ENCODE measurements around the gene CD274.
"Not testable (repeated sequence)": the region's sequence is repeated elsewhere in the genome, so short reads cannot be mapped to it uniquely, and the experiment has no call there.

The CD274 gene

DNA sequence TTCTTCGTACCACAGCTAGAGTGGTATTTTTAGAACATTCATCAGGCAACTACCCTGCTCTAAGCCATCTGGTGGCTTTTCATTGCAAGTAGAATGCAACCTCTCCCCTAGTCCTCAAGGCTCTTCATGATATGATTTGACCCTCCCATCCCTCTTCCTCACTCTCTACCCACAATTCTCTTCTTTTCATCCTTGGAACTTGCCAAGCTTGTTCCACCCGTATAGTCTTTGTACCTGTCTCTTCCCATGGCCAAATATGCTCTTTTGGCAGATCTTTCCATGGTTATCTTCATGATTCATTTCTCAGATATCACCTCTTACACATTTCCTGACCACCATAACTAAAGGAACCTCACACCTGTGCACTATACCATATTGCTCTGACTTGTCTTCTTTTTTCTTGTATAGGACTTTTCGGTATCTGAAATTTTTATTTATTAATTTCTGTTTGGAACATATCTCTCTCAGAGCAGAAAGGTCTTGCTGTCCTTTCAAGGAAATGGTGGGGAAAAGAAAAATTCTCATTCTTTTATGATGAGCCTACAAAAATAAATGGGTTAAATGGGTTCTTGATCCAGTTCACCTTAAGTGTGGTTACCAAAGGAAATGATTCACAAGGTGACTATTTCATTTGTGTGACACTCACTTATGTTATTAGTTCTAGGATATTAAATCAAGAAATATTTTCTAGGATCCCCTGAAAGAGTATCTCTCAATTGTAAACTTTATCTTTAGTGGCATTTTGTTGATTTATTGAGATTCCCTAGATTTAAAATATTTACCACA, 3.7 kb upstream of the CD274 start:
- Mint-ChIP-seq H3K4me1 (ENCODE audit: low read depth) (peaks cover 63% of the 10 kb centered on the region), H3K4me3 (peak overlapping the region; percentile 28), H3K27ac (peak overlapping the region; percentile 88), H3K27me3 (no peaks in the 10 kb centered on the region), H3K9me3 (no peaks in the 10 kb centered on the region), H3K36me3 (ENCODE audit: low read depth) (peaks cover 17% of the 10 kb centered on the region)
- DNase-seq, result no peak

DNA sequence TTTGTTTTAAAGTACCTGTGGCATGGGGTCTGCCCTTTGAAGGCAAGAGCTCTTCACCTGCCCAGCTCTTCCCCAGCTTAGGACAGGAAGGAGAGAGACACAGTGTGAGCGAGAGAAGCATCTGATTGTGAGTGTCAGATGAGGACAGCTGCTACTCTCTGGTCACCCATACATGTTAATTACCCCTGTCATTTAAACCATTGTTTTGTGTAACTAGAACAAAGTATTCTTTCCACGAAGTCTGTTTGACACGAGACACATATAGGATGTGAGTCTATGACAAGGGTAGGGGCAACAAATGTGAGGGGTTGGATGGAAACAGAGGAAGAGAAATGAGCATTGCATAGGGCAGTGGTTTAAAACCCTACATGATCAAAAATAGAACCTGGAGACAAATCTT, 3.0 kb upstream of the CD274 start:
- Mint-ChIP-seq H3K27me3 (no peaks in the 10 kb centered on the region), H3K4me3 (peak overlapping the region; percentile 28), H3K9me3 (no peaks in the 10 kb centered on the region), H3K4me1 (ENCODE audit: low read depth) (peaks cover 65% of the 10 kb centered on the region), H3K36me3 (ENCODE audit: low read depth) (peaks cover 24% of the 10 kb centered on the region), H3K27ac (peak overlapping the region; percentile 88)
- no peak for DNase-seq

DNA sequence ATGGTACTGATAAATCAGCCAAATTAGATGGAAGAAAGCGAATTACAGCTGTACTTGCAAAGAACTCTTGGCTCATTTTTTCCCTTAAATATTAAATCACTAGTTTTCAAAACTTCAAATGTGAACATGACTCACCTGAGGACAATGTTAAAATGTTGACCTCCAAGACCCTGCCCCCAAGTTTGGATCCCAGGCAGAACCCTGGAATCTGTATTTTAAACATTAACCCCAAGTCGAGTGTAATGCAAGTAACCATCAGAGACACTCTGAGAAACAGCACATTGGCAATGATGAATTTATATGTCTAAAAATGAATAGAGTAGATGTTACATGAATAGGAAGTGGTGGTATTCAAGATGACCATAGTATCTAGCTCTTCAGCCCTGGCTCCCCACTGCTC, 2.3 kb upstream of the CD274 start:
- Mint-ChIP-seq H3K27ac (peak overlapping the region; percentile 88), H3K4me3 (peak overlapping the region; percentile 5)

DNA sequence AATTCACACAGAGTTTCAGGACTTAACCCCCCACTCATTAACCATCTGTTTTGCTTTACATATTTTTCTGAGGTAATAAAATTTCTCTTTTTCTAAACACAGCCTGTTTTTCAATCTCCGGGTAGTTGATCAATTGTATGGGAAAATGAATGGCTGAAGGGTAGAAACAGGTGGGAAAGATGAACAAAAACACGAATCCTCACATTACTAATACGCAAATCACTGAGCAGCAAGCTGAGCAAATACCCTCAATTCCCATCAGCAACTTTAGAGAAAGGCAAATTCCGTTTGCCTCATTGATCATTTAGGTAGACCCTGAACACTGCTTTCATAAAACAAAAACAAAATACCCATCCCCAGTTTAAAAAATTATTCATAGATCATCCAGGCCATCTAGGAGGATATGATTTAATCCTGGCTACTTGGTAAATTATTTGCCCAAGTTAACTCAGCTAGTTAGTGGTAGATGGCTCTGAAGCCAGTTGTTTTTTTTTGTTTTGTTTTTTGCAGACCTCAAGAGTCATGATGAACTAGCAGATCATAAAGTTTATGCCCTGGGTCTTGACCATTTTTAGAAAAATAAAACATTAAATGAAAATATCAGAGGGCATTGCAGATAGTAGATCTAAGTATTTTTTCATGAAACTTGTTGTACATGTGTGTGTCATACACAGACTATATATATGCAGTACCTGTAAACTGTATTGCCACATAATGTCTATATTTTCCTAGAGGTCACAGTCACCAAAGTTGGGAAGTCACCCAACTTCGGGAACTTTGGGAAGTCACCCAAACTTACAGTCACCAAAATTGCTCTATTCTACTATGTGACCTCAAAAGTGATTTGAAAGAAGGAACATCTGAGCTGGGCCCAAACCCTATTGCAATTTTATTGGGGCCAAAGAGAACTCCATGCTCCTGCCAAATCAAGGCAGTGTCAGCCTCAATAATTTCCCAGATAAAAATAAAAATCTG, 1.6 kb upstream of the CD274 start:
- H3K36me3 Mint-ChIP-seq (ENCODE audit: low read depth), result peaks cover 36% of the 10 kb centered on the region
- peak overlapping the region; percentile 88 for H3K27ac Mint-ChIP-seq
- no peak for DNase-seq
- no peaks in the 10 kb centered on the region for H3K27me3 Mint-ChIP-seq
- H3K9me3 Mint-ChIP-seq, result no peaks in the 10 kb centered on the region
- H3K4me3 Mint-ChIP-seq, result peak overlapping the region; percentile 96
- H3K4me1 Mint-ChIP-seq (ENCODE audit: low read depth), result peaks cover 71% of the 10 kb centered on the region

More for the DNA sequence above, 2.3 kb upstream of the CD274 start:
- Mint-ChIP-seq H3K27me3 (no peaks in the 10 kb centered on the region), H3K4me1 (ENCODE audit: low read depth) (peaks cover 64% of the 10 kb centered on the region), H3K9me3 (no peaks in the 10 kb centered on the region), H3K36me3 (ENCODE audit: low read depth) (peaks cover 28% of the 10 kb centered on the region)
- no peak for DNase-seq

DNA sequence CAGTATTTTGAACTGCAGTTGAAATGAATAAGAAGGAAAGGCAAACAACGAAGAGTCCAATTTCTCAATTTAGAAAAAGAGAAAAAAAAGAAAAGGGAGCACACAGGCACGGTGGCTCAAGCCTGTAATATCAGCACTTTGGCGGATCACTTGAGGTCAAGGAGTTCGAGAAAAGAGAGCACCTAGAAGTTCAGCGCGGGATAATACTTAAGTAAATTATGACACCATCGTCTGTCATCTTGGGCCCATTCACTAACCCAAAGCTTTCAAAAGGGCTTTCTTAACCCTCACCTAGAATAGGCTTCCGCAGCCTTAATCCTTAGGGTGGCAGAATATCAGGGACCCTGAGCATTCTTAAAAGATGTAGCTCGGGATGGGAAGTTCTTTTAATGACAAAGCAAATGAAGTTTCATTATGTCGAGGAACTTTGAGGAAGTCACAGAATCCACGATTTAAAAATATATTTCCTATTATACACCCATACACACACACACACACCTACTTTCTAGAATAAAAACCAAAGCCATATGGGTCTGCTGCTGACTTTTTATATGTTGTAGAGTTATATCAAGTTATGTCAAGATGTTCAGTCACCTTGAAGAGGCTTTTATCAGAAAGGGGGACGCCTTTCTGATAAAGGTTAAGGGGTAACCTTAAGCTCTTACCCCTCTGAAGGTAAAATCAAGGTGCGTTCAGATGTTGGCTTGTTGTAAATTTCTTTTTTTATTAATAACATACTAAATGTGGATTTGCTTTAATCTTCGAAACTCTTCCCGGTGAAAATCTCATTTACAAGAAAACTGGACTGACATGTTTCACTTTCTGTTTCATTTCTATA, 602 bp upstream of the CD274 start:
- H3K9me3 Mint-ChIP-seq, result no peaks in the 10 kb centered on the region
- H3K36me3 Mint-ChIP-seq (ENCODE audit: low read depth), result peaks cover 42% of the 10 kb centered on the region
- H3K4me1 Mint-ChIP-seq (ENCODE audit: low read depth), result peaks cover 78% of the 10 kb centered on the region
- H3K27me3 Mint-ChIP-seq, result no peaks in the 10 kb centered on the region
- no peak for DNase-seq
- peak overlapping the region; percentile 88 for H3K27ac Mint-ChIP-seq
- peak overlapping the region; percentile 96 for H3K4me3 Mint-ChIP-seq

DNA sequence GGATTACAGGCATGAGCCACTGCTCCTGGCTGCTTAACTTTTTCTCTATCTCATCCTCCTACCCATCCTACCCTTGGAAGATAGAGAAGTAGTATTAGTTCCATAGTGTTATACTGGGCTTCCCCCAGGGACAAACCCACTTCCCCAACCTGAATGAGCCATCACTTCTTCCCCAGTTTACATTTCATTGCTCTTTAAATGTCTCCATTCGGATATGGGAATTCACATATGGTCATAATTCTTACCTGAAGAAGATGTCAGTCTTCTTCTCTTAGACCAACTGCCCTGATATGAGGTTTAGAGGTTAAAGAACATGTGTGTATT, 1.9 kb downstream of the CD274 start:
- Mint-ChIP-seq H3K36me3 (ENCODE audit: low read depth) (peaks cover 64% of the 10 kb centered on the region), H3K4me3 (peak overlapping the region; percentile 96), H3K27me3 (no peaks in the 10 kb centered on the region), H3K9me3 (peaks cover 5% of the 10 kb centered on the region), H3K27ac (peak overlapping the region; percentile 88), H3K4me1 (ENCODE audit: low read depth) (peaks cover 80% of the 10 kb centered on the region)
- no peak for DNase-seq

DNA sequence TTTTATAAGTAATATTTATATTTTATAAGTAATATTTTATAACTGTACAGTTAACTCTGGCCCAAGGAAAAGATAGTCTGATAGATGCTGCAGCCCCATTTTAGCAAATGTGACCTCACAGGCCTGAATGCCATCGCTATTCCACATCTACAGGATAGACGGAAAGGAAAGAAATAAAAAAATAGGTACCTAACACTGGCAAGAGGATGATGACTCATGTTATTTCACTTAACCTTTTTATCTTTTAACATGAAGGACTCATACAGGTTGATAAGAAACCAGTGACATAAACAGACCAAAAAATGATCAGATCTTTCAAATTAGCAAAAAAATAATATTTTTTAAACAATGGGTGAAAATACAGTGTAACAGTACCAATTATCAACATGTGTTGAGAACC, 2.7 kb downstream of the CD274 start:
- H3K36me3 Mint-ChIP-seq (ENCODE audit: low read depth), result peaks cover 72% of the 10 kb centered on the region
- peaks cover 80% of the 10 kb centered on the region for H3K4me1 Mint-ChIP-seq (ENCODE audit: low read depth)
- peak overlapping the region; percentile 90 for H3K27ac Mint-ChIP-seq
- H3K4me3 Mint-ChIP-seq, result peak overlapping the region; percentile 96
- no peaks in the 10 kb centered on the region for H3K27me3 Mint-ChIP-seq
- DNase-seq, result no peak
- H3K9me3 Mint-ChIP-seq, result peaks cover 5% of the 10 kb centered on the region

DNA sequence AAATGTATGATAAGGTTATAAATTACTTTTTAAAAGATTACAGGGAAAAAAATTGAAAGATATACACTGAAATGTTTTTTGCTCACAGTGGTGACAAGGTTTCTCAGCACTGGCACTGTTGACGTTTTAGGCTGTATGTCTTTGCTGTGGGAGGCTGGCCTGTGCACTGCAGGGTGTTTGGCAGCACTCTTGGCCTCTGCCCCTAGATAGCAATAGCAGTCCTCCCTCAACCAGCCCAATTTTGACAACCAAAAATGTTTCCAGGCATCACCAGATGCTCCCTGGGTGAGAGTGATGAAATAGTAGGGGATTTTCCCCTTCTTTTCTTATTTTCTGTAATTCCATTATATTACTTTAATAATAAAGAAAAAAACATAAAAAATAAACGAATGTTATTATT, 3.3 kb downstream of the CD274 start:
- peaks cover 78% of the 10 kb centered on the region for H3K36me3 Mint-ChIP-seq (ENCODE audit: low read depth)
- H3K4me1 Mint-ChIP-seq (ENCODE audit: low read depth), result peaks cover 80% of the 10 kb centered on the region
- H3K27ac Mint-ChIP-seq, result peak overlapping the region; percentile 90
- H3K4me3 Mint-ChIP-seq, result peak overlapping the region; percentile 96
- peaks cover 6% of the 10 kb centered on the region for H3K9me3 Mint-ChIP-seq
- no peaks in the 10 kb centered on the region for H3K27me3 Mint-ChIP-seq
- no peak for DNase-seq

DNA sequence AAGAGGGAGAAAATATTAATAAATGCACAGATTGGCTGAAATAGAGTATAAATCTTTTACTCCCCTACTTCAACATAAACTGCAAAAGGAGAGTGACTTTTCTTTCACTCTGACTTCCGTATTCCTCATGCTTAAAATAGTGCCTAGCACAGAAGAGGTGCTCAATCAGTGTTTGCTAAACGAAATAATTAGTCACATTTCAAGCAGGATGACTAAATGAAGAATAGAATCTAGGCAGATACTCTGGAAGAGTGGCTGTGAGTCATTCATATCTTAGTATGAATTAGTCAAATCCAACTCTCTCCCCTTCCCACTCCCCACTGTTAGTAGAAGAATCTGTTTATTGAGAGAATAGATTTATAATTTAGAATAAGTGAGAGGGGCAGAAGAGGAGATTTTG, 4.8 kb downstream of the CD274 start:
- Mint-ChIP-seq H3K27ac (peak overlapping the region; percentile 97), H3K4me3 (peak overlapping the region; percentile 76), H3K4me1 (ENCODE audit: low read depth) (peaks cover 80% of the 10 kb centered on the region), H3K9me3 (peaks cover 11% of the 10 kb centered on the region), H3K36me3 (ENCODE audit: low read depth) (peaks cover 92% of the 10 kb centered on the region), H3K27me3 (no peaks in the 10 kb centered on the region)
- DNase-seq, result no peak

DNA sequence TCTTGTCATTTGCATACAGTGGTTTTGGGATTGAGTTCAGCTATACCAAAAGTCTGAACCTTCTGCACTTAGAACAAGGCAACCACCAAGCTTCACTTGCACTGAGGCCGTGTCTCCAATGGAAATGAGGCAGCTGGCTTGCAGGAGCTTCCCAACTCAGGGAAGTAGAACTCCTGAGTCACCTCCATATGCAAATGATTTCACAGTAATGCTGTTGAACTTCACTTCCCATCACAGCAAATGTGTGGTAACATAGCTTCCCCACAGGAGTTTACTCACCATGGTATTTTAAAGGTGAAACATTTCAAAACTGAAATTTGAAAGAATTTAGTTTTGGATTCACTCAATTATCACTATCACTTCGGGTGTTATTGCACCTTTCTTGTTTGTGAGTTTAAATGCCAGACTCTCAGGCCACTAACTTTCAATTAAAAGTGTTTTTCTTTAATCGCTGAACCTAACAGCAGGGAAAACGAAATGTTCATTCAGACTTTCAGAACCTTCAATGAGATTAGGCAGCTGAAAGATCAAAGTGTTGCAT, 9.0 kb downstream of the CD274 start:
- DNase-seq, result peak; percentile 67
- H3K9me3 Mint-ChIP-seq, result peaks cover 11% of the 10 kb centered on the region
- peak overlapping the region; percentile 73 for H3K4me3 Mint-ChIP-seq
- peak overlapping the region; percentile 94 for H3K27ac Mint-ChIP-seq
- peaks cover 86% of the 10 kb centered on the region for H3K4me1 Mint-ChIP-seq (ENCODE audit: low read depth)
- H3K27me3 Mint-ChIP-seq, result no peaks in the 10 kb centered on the region
- H3K36me3 Mint-ChIP-seq (ENCODE audit: low read depth), result peaks cover 96% of the 10 kb centered on the region

DNA sequence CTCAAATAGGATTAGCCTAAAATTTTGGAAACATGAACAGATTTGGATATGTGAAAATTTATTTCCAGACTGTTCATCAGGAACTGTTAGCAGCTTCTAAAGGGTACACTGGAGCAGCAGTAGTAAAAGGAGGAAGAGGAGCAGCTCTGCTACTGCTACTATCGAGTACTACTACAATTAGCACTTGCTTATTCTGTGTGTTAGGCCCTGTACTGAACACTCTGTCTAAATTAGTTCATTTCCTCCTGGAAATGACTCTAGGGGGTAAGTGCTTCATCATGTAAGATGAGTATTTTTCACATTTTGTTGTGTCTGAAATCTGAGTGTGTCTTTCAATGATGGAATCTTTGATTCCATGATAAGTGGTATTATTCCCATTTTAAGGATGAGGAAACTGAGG, 9.8 kb downstream of the CD274 start:
- Mint-ChIP-seq H3K9me3 (peaks cover 11% of the 10 kb centered on the region), H3K4me1 (ENCODE audit: low read depth) (peaks cover 80% of the 10 kb centered on the region), H3K27ac (peak overlapping the region; percentile 94), H3K27me3 (no peaks in the 10 kb centered on the region), H3K4me3 (peak overlapping the region; percentile 73), H3K36me3 (ENCODE audit: low read depth) (peaks cover 99% of the 10 kb centered on the region)
- DNase-seq, result no peak

DNA sequence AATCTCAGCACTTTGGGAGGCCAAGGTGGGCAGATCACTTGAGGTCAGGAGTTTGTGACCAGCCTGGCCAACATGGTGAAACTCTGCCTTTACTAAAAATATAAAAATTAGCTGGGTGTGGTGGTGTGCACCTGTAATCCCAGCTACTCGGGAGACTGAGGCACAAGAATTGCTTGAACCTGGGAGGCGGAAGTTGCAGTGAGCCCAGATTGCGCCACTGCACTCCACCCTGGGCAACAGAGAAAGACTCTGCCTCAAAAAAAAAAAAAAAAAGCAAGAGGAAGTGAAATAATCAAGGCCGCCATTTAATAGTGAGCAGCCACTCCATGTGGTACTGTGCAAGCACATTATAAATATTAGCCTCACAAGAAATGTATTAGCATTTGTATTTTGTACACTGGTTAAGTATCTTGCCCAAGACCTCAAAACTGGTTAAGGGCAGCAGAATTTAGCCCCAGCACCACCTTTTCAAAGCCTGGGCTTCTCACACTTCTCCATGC, 14.5 kb downstream of the CD274 start:
- DNase-seq, H3K27me3 Mint-ChIP-seq, H3K4me3 Mint-ChIP-seq, H3K27ac Mint-ChIP-seq, H3K9me3 Mint-ChIP-seq: not testable (repeated sequence)
- peaks cover 55% of the 10 kb centered on the region for H3K4me1 Mint-ChIP-seq (ENCODE audit: low read depth)
- peaks cover 100% of the 10 kb centered on the region for H3K36me3 Mint-ChIP-seq (ENCODE audit: low read depth)

DNA sequence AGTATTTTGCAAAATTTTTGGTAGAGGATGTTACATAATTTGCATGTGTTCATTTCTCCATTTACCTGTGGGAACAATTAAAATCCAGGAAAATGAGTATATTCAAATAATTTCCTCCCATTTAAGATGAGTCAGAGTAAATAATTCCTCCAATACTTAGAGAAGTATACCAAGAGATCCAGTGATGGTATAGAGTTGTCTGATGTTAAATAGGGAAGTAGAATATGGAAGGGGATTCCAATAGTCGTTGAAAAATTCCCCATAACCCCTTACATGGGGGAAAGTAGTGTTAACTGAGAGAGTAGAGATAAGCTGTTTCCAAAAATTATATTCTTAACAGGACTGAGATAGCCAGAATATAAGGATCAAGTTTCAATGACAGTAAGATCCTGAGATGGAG, 15.7 kb downstream of the CD274 start:
- H3K9me3 Mint-ChIP-seq, result no peaks in the 10 kb centered on the region
- H3K4me3 Mint-ChIP-seq, result no peak overlapping the region
- no peak for DNase-seq
- peaks cover 98% of the 10 kb centered on the region for H3K36me3 Mint-ChIP-seq (ENCODE audit: low read depth)
- no peaks in the 10 kb centered on the region for H3K27me3 Mint-ChIP-seq
- no peak overlapping the region for H3K27ac Mint-ChIP-seq
- H3K4me1 Mint-ChIP-seq (ENCODE audit: low read depth), result peaks cover 55% of the 10 kb centered on the region

DNA sequence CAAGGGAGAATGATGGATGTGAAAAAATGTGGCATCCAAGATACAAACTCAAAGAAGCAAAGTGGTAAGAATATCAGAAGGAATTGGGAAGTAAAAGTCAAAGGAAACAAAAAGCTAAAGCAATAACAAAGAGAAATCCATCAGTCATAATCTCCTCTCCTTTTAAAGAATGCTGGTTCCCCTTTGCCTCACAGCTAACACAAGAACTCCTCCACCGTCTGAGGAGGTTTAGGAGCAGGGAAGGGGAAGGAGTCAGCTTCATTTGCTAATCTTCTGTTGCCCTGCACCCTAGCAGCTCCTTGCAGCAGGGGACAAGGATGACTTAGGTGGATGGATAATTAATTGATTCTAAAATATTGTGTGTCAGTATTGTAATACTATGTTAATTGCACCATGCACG, 16.4 kb downstream of the CD274 start:
- H3K36me3 Mint-ChIP-seq (ENCODE audit: low read depth), result peaks cover 94% of the 10 kb centered on the region
- no peaks in the 10 kb centered on the region for H3K9me3 Mint-ChIP-seq
- H3K27ac Mint-ChIP-seq, result peak overlapping the region; percentile 53

More for the DNA sequence above, 16.4 kb downstream of the CD274 start:
- Mint-ChIP-seq H3K27me3 (no peaks in the 10 kb centered on the region), H3K4me1 (ENCODE audit: low read depth) (peaks cover 53% of the 10 kb centered on the region), H3K4me3 (no peak overlapping the region)
- DNase-seq, result no peak

Measured in activated T-cell treated with anti-CD3 and anti-CD28 coated beads, Interleukin-2, amount 50 U/mL, for 24 hours (primary cell).